Activated T-cell treated with anti-CD3 and anti-CD28 coated beads, Interleukin-2, amount 50 U/mL, for 24 hours (primary cell): ENCODE results near the gene UBXN2A.
"Not testable (repeated sequence)": the region's sequence is repeated elsewhere in the genome, so short reads cannot be mapped to it uniquely, and the experiment has no call there.

Source experiments
- DNase-seq: peaks from one replicate; pipeline ENCODE4 v3.0.0-alpha.2; 2020
- H3K27ac Mint-ChIP-seq: 2 replicates; pipeline ENCODE4 v1.8.0; 2020; ENCODE audit warnings: mild to moderate bottlenecking, mixed read lengths
- H3K27me3 Mint-ChIP-seq: 2 replicates; pipeline ENCODE4 v1.8.0; 2020; ENCODE audit warnings: mixed read lengths
- H3K36me3 Mint-ChIP-seq: 2 replicates; pipeline ENCODE4 v1.8.0; 2020; ENCODE audit warnings: low read depth, mixed read lengths
- H3K4me1 Mint-ChIP-seq: 2 replicates; pipeline ENCODE4 v1.8.0; 2020; ENCODE audit warnings: low read depth, mixed read lengths
- H3K4me3 Mint-ChIP-seq: 2 replicates; pipeline ENCODE4 v1.8.0; 2020; ENCODE audit warnings: mild to moderate bottlenecking, moderate library complexity, mixed read lengths
- H3K9me3 Mint-ChIP-seq: 2 replicates; pipeline ENCODE4 v1.8.0; 2020; ENCODE audit warnings: mixed read lengths

Gene UBXN2A

DNA sequence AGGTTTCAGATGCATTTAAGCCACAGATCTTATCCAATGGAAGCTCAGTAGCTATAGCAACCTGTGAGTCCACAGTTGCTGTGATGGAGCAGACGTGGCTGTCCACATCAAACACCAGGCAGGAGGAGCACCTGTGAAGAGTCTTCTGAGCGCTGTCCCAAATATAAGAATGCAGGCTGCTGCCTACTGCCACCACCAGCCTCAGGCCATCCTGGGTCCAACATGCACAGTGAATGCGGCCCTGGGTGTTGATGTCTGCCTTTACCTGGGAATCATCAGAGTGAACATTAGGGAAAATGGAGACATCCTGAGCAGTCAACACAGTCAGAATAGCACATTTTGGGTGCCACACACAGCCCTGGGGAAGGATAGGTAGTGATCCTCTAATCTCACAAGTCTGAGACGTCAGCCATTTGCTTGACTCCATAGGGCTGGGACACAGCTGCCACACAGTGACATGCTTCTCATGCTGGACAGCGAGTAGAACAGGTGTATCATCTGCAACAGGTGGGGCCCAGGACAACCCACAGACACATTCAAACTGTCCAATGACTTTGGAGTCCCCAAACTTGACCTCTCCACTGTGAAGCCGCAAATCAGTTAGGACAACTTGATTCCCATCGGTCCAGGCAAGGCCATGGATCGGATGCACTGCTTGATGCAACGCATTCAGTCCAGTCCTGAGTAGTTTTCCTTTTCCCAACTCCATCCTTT, 98.7 kb downstream of the UBXN2A start:
- peaks cover 55% of the 10 kb centered on the region for H3K36me3 Mint-ChIP-seq
- no peak overlapping the region for H3K4me3 Mint-ChIP-seq
- no peak for DNase-seq
- H3K9me3 Mint-ChIP-seq = no peaks in the 10 kb centered on the region
- no peak overlapping the region for H3K27ac Mint-ChIP-seq
- no peaks in the 10 kb centered on the region for H3K27me3 Mint-ChIP-seq
- H3K4me1 Mint-ChIP-seq = peaks cover 19% of the 10 kb centered on the region

DNA sequence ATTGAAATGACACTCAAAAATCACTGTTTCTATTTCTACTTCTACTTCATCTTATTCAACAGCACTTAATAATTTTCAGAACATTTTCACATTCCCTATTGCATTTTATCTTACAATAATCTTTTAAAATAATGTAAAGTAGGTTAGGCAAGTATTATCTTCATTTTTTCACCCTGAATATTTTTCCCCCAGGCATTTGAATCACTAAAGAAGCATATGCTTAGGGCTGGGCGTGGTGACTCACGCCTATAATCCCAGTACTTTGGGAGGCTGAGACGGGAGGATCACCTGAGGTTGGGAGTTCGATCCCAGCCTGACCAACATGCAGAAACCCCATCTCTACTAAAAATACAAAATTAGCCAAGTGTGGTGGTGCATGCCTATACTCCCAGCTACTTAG, 100.2 kb downstream of the UBXN2A start:
- no peak for DNase-seq
- Mint-ChIP-seq H3K36me3 (peaks cover 51% of the 10 kb centered on the region), H3K4me3 (no peak overlapping the region), H3K27me3 (no peaks in the 10 kb centered on the region), H3K4me1 (peaks cover 20% of the 10 kb centered on the region), H3K9me3 (no peaks in the 10 kb centered on the region), H3K27ac (no peak overlapping the region)

DNA sequence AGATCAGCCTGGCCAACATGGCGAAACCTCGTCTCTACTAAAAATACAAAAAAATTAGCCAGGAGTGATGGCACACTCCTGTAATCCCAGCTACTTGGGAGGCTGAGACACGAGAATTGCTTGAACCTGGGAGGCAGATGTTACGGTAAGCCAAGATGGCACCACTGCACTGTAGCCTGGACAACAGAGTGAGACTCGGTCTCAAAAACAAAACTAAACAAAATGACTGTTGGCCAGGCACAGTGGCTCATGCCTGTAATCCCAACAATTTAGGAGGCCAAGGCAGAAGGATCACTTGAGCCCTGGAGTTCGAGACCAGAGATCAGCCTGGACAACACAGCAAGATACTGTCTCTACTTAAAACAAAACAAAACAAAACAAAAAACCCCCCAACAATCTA, 102.9 kb downstream of the UBXN2A start:
- not testable (repeated sequence) for H3K27ac Mint-ChIP-seq, H3K27me3 Mint-ChIP-seq, H3K4me3 Mint-ChIP-seq, DNase-seq, H3K9me3 Mint-ChIP-seq
- peaks cover 20% of the 10 kb centered on the region for H3K4me1 Mint-ChIP-seq
- peaks cover 34% of the 10 kb centered on the region for H3K36me3 Mint-ChIP-seq

DNA sequence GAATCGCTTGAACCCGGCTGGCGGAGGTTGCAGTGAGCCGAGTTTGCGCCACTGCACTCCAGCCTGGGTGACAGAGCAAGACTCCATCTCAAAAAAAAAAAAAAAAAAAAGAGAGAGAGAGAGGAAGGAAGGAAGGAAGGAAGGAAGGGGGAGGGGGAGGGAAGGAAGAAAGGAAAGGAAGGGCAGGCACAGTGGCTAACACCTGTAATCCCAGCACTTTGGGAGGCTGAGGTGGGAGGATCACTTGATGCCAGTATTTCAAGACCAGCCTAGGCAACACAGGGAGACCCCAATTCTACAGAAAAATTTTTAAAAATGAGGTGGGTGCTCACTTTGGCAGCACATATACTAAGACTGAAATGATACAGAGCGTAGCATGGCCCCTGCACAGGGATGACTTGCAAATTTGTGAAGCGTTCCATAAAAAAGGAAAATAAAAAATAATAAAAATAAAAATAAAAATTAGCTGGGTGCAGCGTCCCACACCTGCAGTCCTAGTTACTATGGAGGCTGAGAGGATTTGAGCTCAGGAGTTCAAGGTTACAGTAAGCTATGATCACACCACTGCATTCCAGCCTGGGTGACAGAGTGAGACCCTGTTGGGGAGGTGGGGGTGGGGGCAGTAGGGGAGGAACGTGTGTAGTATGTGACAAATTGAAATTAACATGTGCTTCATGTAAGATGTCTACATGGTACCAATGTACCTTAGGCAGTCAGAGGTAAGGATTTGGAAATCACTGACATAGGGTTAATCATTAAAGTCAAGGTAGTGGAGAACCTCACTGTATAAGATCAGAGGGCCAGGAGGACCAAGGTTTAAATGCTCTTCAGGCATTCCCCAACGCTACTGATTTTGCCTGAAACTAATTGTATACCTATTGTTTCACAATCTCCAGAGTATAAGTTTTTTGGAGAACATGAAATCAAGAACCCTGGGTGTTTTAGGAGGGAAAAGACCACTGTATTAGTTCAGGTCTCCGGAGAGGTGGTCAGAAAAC, 105.5 kb downstream of the UBXN2A start:
- no peaks in the 10 kb centered on the region for H3K9me3 Mint-ChIP-seq
- no peak for DNase-seq
- H3K4me3 Mint-ChIP-seq = peak overlapping the region; percentile 96
- peaks cover 22% of the 10 kb centered on the region for H3K4me1 Mint-ChIP-seq
- peak overlapping the region; percentile 11 for H3K27ac Mint-ChIP-seq
- H3K27me3 Mint-ChIP-seq = peaks cover 7% of the 10 kb centered on the region
- H3K36me3 Mint-ChIP-seq = peaks cover 12% of the 10 kb centered on the region

DNA sequence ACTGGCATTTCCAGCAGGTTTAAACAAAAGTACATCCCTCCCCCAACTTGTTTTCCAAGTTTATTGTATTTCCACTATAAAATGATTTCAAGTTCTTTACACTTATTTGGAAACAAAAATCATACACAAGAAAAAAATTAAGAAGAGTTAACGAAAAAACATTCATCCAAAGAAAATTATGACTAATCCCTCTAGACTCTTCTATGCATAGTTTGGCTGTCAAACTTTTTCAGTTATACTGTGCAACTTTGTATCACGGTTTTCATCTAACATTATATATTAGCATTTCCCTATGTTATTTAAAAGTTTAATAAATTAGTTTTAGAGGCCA, 106.3 kb downstream of the UBXN2A start:
- Mint-ChIP-seq H3K27ac (no peak overlapping the region), H3K36me3 (peaks cover 10% of the 10 kb centered on the region)
- no peak for DNase-seq

DNA sequence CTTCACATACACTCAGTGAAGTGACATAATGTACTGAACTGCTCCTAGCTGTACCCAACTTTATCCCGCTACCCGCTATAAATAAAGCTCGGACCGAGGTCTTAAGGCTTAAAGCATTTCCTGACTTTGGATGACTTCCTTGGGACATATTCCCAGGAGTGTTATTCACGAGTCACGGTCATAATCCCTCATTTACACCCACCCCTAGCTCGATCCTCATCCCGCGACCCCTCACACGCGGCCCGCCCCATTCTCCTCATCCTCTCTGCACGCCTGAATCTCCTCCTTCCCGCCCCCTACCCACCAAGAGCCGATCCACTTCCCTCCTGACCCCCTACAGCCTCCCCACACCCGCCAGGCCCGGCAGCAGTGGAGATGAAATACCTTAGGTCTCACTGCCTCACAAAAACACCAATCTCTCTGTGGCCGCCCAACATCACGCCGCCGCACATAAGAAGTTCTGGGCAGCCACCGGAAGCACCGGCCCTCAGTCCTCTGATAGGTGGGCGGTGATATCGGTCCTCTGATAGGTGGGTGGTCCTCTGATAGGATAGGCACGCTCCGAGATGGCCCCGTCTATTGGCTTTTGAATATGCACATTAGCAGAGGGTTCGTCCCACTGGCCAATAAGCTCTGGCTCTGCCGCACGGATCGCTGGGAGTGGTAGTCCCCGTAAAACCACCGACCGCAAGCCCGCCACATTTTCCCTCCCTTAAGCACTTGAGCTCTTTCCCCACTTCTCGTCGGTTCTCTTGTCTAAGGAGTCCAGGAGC, 106.9 kb downstream of the UBXN2A start, which contains the start of gene WDCP:
TSS of gene WDCP (minus strand) at position 462 of the 773 bp plus-strand sequence. CDS start 7,897 bp downstream, outside the sequence.
- peaks cover 7% of the 10 kb centered on the region for H3K27me3 Mint-ChIP-seq
- peak; percentile 87 for DNase-seq
- H3K9me3 Mint-ChIP-seq = no peaks in the 10 kb centered on the region
- H3K36me3 Mint-ChIP-seq = peaks cover 10% of the 10 kb centered on the region
- peak within 1 kb of the TSS; percentile 96 for H3K4me3 Mint-ChIP-seq
- peak within 1 kb of the TSS; percentile 94 for H3K27ac Mint-ChIP-seq
- peaks cover 22% of the 10 kb centered on the region for H3K4me1 Mint-ChIP-seq

More for the DNA sequence above, 106.3 kb downstream of the UBXN2A start:
- Mint-ChIP-seq H3K4me1 (peaks cover 22% of the 10 kb centered on the region), H3K9me3 (no peaks in the 10 kb centered on the region), H3K4me3 (peak overlapping the region; percentile 96), H3K27me3 (peaks cover 7% of the 10 kb centered on the region)

DNA sequence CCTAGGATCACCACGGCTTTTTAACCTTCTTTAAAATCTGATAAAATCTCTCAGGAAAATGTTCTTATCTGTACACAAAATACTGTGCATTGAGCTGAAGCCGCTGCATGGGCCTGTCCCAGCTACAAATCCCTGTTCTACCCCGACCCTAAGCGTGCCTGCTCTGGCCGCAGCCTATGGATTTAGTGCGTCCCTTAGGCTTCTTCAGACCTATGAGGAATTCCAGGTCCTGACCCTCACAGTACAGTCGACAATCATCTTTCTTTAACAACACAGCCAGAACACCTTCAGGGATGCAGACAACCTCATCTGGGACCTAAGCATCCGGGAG, 107.4 kb downstream of the UBXN2A start:
- peak overlapping the region; percentile 94 for H3K27ac Mint-ChIP-seq
- H3K4me3 Mint-ChIP-seq = peak overlapping the region; percentile 96

DNA sequence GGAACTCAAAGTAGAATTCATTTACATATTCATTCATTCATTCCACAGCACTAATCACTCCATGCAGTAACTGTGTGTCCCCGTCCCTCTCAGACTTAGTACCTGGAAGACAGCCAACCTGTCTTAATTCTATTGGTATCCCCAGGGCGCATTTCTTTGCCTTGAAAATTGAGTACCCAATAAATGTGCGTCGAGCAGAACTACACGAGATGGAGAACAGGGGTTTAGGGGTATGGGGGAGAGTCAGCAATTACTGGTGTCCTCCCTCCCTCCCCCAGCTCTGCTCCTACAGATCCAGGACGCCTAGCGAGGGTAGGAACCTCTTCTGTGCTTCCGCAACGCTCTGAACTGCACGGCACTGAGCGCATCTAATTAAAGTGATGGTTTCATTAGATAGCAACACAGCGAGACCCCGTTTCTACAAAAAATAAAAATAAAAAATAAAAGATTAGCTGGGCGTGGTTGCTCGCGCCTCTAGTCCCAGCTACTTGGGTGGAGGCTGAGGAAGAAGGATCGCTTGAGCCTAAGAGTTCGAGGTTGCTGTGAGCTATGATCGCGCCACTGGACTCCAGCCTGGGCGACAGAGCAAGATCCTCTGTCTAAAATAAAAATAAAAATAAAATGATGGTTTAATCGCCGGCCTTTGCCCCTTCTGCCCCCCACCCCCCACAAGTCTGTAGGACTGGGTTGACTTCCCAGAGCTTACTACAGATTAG, 108.7 kb downstream of the UBXN2A start:
- Mint-ChIP-seq H3K4me1 (peaks cover 22% of the 10 kb centered on the region), H3K27me3 (peaks cover 9% of the 10 kb centered on the region), H3K36me3 (peaks cover 5% of the 10 kb centered on the region), H3K9me3 (no peaks in the 10 kb centered on the region), H3K27ac (no peak overlapping the region), H3K4me3 (no peak overlapping the region)
- no peak for DNase-seq

More for the DNA sequence above, 107.4 kb downstream of the UBXN2A start:
- peaks cover 10% of the 10 kb centered on the region for H3K36me3 Mint-ChIP-seq
- no peak for DNase-seq
- H3K4me1 Mint-ChIP-seq = peaks cover 22% of the 10 kb centered on the region
- no peaks in the 10 kb centered on the region for H3K9me3 Mint-ChIP-seq
- peaks cover 7% of the 10 kb centered on the region for H3K27me3 Mint-ChIP-seq

DNA sequence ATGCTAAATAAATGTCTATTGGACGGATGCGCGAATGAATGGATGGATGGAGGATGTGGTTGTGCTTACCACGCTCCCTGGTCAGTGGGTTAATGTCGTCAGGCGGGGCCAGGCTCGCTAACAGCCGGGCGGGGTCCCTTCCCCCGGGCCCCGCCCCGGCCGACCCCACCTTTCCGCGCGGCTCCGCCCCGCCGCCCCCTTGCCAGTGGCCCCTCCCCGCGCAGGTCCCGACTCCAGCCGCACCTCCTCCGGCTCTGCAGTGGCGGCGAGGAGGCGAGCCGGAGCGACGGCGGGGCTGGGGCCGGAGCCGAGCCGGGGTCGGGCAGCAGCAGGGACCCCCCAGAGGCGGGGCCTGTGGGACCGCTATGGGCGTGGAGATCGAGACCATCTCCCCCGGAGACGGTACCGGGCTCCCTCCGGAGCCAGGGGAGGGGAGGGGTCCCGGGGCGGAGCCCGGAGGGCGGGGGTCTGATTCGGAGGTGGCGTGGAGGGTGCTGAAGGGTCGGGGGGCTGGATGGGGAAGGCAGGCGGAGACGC, 109.3 kb downstream of the UBXN2A start, which contains the start of gene FKBP1B:
TSS of gene FKBP1B (plus strand) at position 257 of the 537 bp plus-strand sequence. CDS start at position 366, 109 bp downstream.
- Mint-ChIP-seq H3K27ac (no peak within 1 kb of the TSS), H3K4me3 (no peak within 1 kb of the TSS), H3K9me3 (no peaks in the 10 kb centered on the region)

DNA sequence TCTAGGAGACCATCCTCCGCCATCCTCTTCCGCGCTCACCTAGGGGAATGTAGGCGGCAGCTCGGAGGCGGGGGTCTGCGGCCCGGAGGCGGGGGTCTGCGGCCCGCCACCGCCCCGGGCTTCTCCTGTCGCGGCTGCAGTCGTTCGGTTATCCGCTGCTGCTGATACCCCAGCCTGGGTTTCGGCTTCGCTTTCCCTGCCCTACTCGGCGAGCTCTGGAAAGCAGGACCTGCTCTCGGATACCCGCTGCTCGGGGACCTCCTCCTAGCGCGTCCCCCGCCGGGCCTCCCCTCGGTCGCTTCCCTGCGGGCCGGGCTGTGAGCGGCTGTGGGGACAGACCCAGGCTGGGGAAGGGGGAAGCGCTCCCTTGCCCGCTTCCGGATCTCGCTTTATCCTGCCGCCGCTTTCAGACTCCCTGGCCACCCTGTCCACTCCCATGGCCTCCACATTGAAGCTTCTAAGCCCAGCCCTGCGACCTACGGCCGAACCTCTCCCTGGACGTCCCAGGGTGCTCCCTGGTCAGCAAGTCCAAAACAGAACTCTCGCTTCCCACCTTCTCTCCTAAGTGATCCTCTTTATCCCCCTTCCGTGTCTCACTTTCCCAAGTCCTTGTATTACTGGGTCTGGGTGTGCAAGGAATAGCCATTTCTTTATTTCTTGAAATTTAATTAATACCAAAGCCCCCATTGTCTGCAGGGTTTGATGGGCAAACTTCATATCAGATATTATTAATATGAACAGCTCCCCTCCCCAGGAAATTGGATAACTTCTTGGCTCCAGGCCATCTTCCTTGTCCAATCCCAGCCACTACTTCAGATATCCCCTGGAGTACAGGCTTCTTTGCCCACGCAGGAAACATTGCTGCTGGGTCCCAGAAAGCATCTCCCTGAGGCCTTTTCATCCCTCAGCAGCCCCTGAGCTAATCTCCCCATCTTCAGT, 110.0 kb downstream of the UBXN2A start:
- Mint-ChIP-seq H3K4me1 (peaks cover 19% of the 10 kb centered on the region), H3K27ac (no peak overlapping the region), H3K36me3 (peaks cover 5% of the 10 kb centered on the region), H3K4me3 (no peak overlapping the region), H3K9me3 (no peaks in the 10 kb centered on the region), H3K27me3 (peaks cover 9% of the 10 kb centered on the region)
- DNase-seq = peak; percentile 47

More for the DNA sequence above, 109.3 kb downstream of the UBXN2A start, which contains the start of gene FKBP1B:
- peaks cover 9% of the 10 kb centered on the region for H3K27me3 Mint-ChIP-seq
- DNase-seq = peak; percentile 68
- H3K36me3 Mint-ChIP-seq = peaks cover 5% of the 10 kb centered on the region
- peaks cover 22% of the 10 kb centered on the region for H3K4me1 Mint-ChIP-seq

DNA sequence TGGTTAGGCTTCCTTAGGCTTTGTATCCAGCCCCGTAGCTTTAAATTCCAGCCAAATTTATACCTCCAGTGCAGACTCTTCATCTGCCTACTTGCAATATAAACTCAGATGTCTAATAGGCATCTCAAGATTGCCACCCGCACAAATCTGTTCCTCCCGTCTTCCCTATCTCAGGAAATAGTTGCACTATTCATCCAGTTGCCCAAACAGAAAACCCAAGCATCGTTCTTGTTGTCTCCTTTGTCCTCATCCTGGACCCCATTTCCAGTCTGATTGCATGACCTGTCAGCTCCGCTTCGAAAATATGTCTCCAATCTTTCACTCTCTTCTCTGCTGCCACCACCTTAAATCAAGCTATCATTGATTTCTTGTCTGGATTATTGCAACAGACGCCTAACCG, 111.6 kb downstream of the UBXN2A start:
- Mint-ChIP-seq H3K36me3 (peaks cover 4% of the 10 kb centered on the region), H3K27me3 (peaks cover 9% of the 10 kb centered on the region), H3K9me3 (no peaks in the 10 kb centered on the region), H3K4me3 (no peak overlapping the region), H3K27ac (no peak overlapping the region), H3K4me1 (peaks cover 10% of the 10 kb centered on the region)
- DNase-seq = no peak

DNA sequence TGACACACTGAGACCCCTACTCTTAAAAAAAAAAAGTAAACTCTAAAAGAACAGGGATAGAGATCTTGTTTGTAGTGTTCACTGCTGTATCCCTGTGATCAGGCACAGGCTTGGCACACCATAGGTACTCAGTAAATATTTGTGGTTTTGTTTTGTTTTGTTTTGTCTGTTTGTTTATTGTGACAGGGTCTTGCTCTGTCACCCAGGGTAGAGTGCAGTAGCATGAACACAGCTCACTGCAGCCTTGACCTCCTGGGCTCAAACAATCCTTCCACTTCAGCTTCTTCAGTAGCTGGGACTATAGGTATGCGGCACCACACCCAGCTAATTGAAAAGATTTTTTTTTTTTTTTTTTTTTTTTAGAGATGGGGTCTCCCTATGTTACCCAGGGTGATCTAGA, 112.7 kb downstream of the UBXN2A start:
- H3K27me3 Mint-ChIP-seq = peaks cover 6% of the 10 kb centered on the region
- peaks cover 3% of the 10 kb centered on the region for H3K4me1 Mint-ChIP-seq
- no peak for DNase-seq
- no peak overlapping the region for H3K27ac Mint-ChIP-seq
- H3K4me3 Mint-ChIP-seq = no peak overlapping the region
- H3K9me3 Mint-ChIP-seq = no peaks in the 10 kb centered on the region
- no peaks in the 10 kb centered on the region for H3K36me3 Mint-ChIP-seq
